Thyroid gland (tissue), 4 donors: ENCODE measurements around the gene PPFIA4. TPM values are rescaled to one million over a fixed set of nuclear protein-coding genes. Genes with fewer than 3 reads are reported as not detected.

Experiments
- DNase-seq, 2 donors: peaks; one replicate each; pipeline ENCODE4 v3.0.0-alpha.2; 2019
- H3K27ac ChIP-seq, 3 donors: fragments of 200-600 bp; sonication (generic); 1 replicate in 2 of 3; 2 replicates in 1 of 3; pipeline ENCODE4 v1.5.1; 2016 to 2019; ENCODE audit warnings: mild to moderate bottlenecking in 1 of 3, moderate library complexity in 1 of 3
- H3K27me3 ChIP-seq: fragments of 200-600 bp; sonication (generic); one replicate; pipeline ENCODE4 v1.5.1; 2019
- H3K36me3 ChIP-seq, 2 donors: fragments of 200-600 bp; sonication (generic); one replicate each; pipeline ENCODE4 v1.5.1; 2016 to 2019
- H3K4me1 ChIP-seq, 2 donors: fragments of 200-600 bp; sonication (generic); one replicate each; pipeline ENCODE4 v1.5.1; 2017 to 2019
- H3K4me3 ChIP-seq, 3 donors: fragments of 200-600 bp; sonication (generic); replicated peaks in 1 of 3; 1 replicate in 2 of 3; 2 replicates in 1 of 3; pipeline ENCODE4 v1.5.1; 2016; ENCODE audit warnings: mild to moderate bottlenecking in 1 of 3
- H3K9me3 ChIP-seq: fragments of 200-600 bp; sonication (generic); one replicate; pipeline ENCODE4 v1.5.1; 2017
- CTCF ChIP-seq, 6 experiments: fragments of 200-600 bp in 3 of 6; fragments of 450-650 bp in 3 of 6; sonication (generic) in 3 of 6; IDR thresholded peaks; one replicate each; pipeline ENCODE4 v1.5.1; 2016 to 2019; ENCODE audit warnings: antibody characterized with exemption in 6 of 6, mild to moderate bottlenecking in 2 of 6, inconsistent platforms in 1 of 6, moderate library complexity in 1 of 6
- POLR2A ChIP-seq, 2 donors: fragments of 450-650 bp; IDR thresholded peaks; one replicate each; pipeline ENCODE4 v1.6.1; 2017; ENCODE audit warnings: antibody characterized with exemption in 2 of 2, mild to moderate bottlenecking in 2 of 2, moderate library complexity in 1 of 2
- WGBS, 2 donors: methylation state at CpG; one replicate each; pipeline ENCODE4 v1.1.5; 2017; 5-methylcytosine and 5-hydroxymethylcytosine counted together
- intact Hi-C: fragments of 100-400 bp; cut with DNase I; formaldehyde crosslinking; loops from one replicate; pipeline ENCODE4 v1.15.1; 2023
- total RNA-seq, 4 donors: library from RNA; depleted of rRNA; stranded (reverse); fragments of >200 nt; gene quantifications; one replicate each; pipeline ENCODE4 v1.2.3, GENCODE V29; 2016

PPFIA4 gene
- total RNA-seq, 4 donors from 2014 or later, result 0.54 to 3.0 (median 2.1) TPM

DNA sequence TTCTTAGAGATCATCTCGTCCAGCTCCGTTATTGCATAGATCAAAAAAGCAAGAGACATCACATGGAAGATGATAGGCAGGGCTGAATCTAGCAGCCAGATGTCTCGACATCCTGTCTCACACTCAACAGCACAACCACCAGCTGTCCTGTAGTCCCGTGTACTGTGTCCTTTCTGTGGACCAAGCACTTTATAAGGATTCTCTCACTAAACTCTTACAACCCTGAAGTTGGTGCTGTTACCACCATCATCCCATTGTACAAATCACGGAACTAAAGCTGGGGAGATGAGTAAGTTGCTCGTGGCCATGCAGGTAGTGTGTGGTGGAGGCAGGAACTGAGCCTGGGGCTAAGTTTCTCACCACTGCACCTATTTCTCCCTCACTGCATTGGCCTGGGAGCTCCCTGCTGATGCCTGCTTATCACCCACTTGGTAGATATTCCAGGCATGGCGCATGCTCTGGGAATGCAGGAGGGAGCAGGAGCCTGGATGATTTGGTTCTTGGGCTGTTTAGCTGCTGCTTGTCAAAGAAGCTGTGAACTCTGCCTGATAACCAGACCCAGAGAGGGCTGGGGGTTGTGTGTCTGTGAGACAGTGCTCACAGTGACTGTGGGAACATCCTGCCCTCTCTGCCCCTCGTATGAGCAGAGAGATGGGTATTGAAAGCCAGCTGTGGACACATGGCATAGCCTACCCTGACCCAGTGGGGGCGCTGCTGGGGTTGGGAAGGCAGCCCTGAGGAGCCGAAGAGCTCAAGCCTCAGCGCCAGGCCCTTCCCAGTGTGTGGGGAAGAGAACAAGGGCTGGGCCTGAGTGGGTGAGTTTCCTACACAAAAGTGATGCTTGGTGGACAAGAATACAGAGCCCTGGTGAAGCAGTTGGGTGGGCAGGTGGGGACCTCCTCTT is 13.6 kb downstream of the PPFIA4 start:
- Histone ChIP-seq H3K4me1 (no peaks in the 10 kb centered on the region), H3K27ac (no peak overlapping the region), H3K9me3 (no peaks in the 10 kb centered on the region), H3K36me3 (no peaks in the 10 kb centered on the region), H3K4me3 (no peak overlapping the region), H3K27me3 (no peaks in the 10 kb centered on the region)
- 59 to 60% methylated on average over 9 to 11 of the region's 11 CpGs for WGBS, 2 donors
- intact Hi-C loops, result loop anchor here (5.0 kb wide), 1 partner anchor 177 kb away; no protein-coding TSS in a partner anchor
- no peak for DNase-seq
- TF ChIP-seq CTCF (IDR thresholded peaks at IDR 0.05) (no peak), POLR2A (IDR thresholded peaks at IDR 0.05) (no peak)

GRCh38 chr1:203040513-203041275 is 14.4 kb downstream of the PPFIA4 start:
- intact Hi-C loops, result loop anchor here (5.0 kb wide), 1 partner anchor 177 kb away; no protein-coding TSS in a partner anchor
- H3K36me3 ChIP-seq, result no peaks in the 10 kb centered on the region
- H3K9me3 ChIP-seq, result no peaks in the 10 kb centered on the region
- DNase-seq, result no peak
- no peak overlapping the region for H3K4me3 ChIP-seq
- H3K27ac ChIP-seq, result no peak overlapping the region
- TF ChIP-seq POLR2A (IDR thresholded peaks at IDR 0.05) (no peak), CTCF (IDR thresholded peaks at IDR 0.05) (no peak)
- 66 to 69% methylated on average over 5 of the region's 5 CpGs for WGBS, 2 donors
- no peaks in the 10 kb centered on the region for H3K27me3 ChIP-seq
- no peaks in the 10 kb centered on the region for H3K4me1 ChIP-seq

DNA sequence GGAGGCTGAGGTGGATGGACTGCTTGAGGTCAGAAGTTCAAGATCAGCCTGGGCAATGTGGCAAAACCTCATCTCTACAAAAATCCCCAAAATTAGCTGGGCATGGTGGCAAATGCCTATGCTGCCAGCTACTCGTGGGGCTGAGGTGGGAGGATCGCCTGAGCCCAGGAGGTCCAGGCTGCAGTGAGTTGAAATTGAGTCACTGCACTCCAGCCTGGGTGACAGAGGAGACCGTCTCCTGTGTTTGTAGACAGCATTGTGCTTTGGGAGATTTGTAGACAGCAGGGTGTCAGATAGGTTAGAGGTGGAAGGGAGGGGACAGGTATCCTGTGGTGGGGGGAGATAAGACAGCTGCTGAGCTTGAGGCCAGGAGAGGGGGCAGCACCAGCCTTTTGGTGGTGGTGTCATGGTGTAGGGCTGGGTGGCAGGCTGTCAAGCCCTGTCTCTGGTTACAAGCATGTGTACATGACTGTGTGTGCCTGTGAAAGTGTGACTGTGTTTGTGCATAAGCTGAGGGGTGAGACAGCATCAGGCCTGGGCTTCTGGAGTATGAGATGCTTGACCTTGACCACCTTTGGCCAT is 15.2 kb downstream of the PPFIA4 start:
- Histone ChIP-seq H3K36me3 (no peaks in the 10 kb centered on the region), H3K9me3 (no peaks in the 10 kb centered on the region), H3K4me3 (no peak overlapping the region), H3K27me3 (no peaks in the 10 kb centered on the region), H3K27ac (no peak overlapping the region), H3K4me1 (no peaks in the 10 kb centered on the region)
- intact Hi-C loops, result loop anchor here (5.0 kb wide), 1 partner anchor 176 kb away; no protein-coding TSS in a partner anchor
- TF ChIP-seq POLR2A (IDR thresholded peaks at IDR 0.05) (no peak), CTCF (IDR thresholded peaks at IDR 0.05) (no peak)
- no peak for DNase-seq
- WGBS, 2 donors, result 81% methylated on average over 3 of the region's 3 CpGs

DNA sequence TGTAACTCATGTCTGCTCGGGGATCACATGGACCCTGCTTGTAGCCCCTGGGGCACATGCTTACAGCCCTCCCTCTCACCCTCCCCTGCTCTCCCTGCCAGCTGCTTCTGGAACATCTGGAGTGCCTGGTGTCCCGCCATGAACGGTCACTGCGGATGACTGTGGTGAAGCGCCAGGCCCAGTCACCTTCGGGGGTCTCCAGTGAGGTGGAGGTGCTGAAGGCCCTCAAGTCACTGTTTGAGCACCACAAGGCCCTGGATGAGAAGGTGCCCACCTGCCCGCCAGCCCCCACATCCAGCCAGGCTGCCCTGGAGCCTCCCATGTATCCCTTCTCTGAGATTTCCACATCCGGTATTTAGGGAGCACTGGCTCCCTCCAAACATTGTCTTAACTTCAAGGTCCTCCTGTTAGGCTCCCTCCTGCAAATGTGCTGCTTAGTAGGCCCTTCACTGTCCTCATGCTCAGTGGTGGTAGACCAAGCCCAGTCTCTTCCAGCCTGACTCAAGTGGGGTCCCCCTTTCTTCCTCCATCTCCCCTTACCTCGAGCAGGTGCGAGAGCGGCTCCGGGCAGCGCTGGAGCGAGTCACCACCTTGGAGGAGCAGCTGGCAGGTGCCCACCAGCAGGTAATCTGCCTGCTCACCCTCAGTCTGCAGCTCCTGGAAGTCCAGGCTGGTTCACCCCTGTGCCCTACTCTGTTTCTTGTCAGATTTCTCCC is 17.7 kb downstream of the PPFIA4 start:
- H3K27ac ChIP-seq, result no peak overlapping the region
- no peaks in the 10 kb centered on the region for H3K27me3 ChIP-seq
- H3K4me1 ChIP-seq, result no peaks in the 10 kb centered on the region
- H3K36me3 ChIP-seq, result no peaks in the 10 kb centered on the region
- no peak for DNase-seq
- TF ChIP-seq CTCF (IDR thresholded peaks at IDR 0.05), result no peak
- TF ChIP-seq POLR2A (IDR thresholded peaks at IDR 0.05), result no peak
- WGBS, 2 donors, result 88 to 95% methylated on average over 7 to 14 of the region's 14 CpGs
- no peak overlapping the region for H3K4me3 ChIP-seq
- intact Hi-C loops, result loop anchor here (5.0 kb wide), 1 partner anchor 173 kb away; no protein-coding TSS in a partner anchor
- H3K9me3 ChIP-seq, result no peaks in the 10 kb centered on the region
